ENCODE data around the gene ZHX3. TPM values are rescaled to one million over a fixed set of nuclear protein-coding genes. Genes with fewer than 3 reads are reported as not detected.
A peak's percentile ranks its signal among the peaks of the same experiment; 100 is the strongest.

The ZHX3 gene
- total and polyA plus RNA-seq, 9 of the 15 experiments (the other 6 are each of a cell fraction or from before 2014, with no cell fraction given): 0.80 to 14.6 (median 4.9) TPM

GRCh38 chr20:41261790-41262717 is 55.5 kb downstream of the ZHX3 start (continued):
- TF ChIP-seq HMGXB4 (CRISPR knock-in tag; IDR thresholded peaks at IDR 0.05) (no peak), DACH1 (IDR thresholded peaks at IDR 0.05; ENCODE audit: partially characterized antibody) (no peak), RBFOX2 (IDR thresholded peaks at IDR 0.05; ENCODE audit: low read depth, low read length) (no peak), NONO (IDR thresholded peaks at IDR 0.05; ENCODE audit: low read depth in 2 of 2, low read length in 1 of 2) (no peak), AFF1 (IDR thresholded peaks at IDR 0.05; ENCODE audit: low read depth in 1 of 2, partially characterized antibody in 2 of 2) (peak in 1 of 2 experiments; percentile 56), ZNF3 (CRISPR knock-in tag; IDR thresholded peaks at IDR 0.05) (no peak), PHF21A (IDR thresholded peaks at IDR 0.05; ENCODE audit: borderline replicate concordance, low read depth) (no peak), GATAD2A (IDR thresholded peaks at IDR 0.05) (no peak), DIDO1 (tag; IDR thresholded peaks at IDR 0.05; ENCODE audit: low read depth) (no peak), CCAR2 (IDR thresholded peaks at IDR 0.05; ENCODE audit: low read depth, low read length) (no peak), MAFG (tag; conservative IDR thresholded peaks at IDR 0.05) (no peak), CSDE1 (IDR thresholded peaks at IDR 0.05) (no peak), PCBP1 (IDR thresholded peaks at IDR 0.05; ENCODE audit: low read depth, low read length, poor library complexity, severe bottlenecking) (no peak), CBX3 (IDR thresholded peaks at IDR 0.05; ENCODE audit: borderline replicate concordance in 1 of 2, low read length in 2 of 2) (no peak), ZNF232 (CRISPR knock-in tag; IDR thresholded peaks at IDR 0.05) (no peak), KHSRP (IDR thresholded peaks at IDR 0.05) (no peak), NFYB (IDR thresholded peaks at IDR 0.05; ENCODE audit: extremely low read depth, insufficient read length) (no peak), CBX5 (IDR thresholded peaks at IDR 0.05; ENCODE audit: borderline replicate concordance, low read depth) (no peak)
- TF ChIP-seq, protein P1, sequence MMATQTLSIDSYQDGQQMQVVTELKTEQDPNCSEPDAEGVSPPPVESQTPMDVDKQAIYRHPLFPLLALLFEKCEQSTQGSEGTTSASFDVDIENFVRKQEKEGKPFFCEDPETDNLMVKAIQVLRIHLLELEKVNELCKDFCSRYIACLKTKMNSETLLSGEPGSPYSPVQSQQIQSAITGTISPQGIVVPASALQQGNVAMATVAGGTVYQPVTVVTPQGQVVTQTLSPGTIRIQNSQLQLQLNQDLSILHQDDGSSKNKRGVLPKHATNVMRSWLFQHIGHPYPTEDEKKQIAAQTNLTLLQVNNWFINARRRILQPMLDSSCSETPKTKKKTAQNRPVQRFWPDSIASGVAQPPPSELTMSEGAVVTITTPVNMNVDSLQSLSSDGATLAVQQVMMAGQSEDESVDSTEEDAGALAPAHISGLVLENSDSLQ (IDR thresholded peaks at IDR 0.05): peak; percentile 68
